Measurements from ENCODE around the gene LSM14A.
A peak's percentile ranks its signal among the peaks of the same experiment; 100 is the strongest.

The LSM14A gene

GRCh38 chr19:34171877-34172660 lies at the start of gene LSM14A:
LSM14A (plus strand) TSS chr19:34172504; CDS start chr19:34172643, 139 bp downstream.
- TF ChIP-seq, protein P1, sequence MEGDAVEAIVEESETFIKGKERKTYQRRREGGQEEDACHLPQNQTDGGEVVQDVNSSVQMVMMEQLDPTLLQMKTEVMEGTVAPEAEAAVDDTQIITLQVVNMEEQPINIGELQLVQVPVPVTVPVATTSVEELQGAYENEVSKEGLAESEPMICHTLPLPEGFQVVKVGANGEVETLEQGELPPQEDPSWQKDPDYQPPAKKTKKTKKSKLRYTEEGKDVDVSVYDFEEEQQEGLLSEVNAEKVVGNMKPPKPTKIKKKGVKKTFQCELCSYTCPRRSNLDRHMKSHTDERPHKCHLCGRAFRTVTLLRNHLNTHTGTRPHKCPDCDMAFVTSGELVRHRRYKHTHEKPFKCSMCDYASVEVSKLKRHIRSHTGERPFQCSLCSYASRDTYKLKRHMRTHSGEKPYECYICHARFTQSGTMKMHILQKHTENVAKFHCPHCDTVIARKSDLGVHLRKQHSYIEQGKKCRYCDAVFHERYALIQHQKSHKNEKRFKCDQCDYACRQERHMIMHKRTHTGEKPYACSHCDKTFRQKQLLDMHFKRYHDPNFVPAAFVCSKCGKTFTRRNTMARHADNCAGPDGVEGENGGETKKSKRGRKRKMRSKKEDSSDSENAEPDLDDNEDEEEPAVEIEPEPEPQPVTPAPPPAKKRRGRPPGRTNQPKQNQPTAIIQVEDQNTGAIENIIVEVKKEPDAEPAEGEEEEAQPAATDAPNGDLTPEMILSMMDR (IDR thresholded peaks at IDR 0.05), result no peak
- Mint-ChIP-seq H3K4me1 (peaks cover 63% of the 10 kb centered on the region), H3K27ac (peak within 1 kb of the TSS; percentile 100), H3K36me3 (ENCODE audit: low read depth) (peaks cover 9% of the 10 kb centered on the region), H3K9me3 (peaks cover 3% of the 10 kb centered on the region), H3K27me3 (ENCODE audit: low read depth, poor library complexity) (peaks cover 14% of the 10 kb centered on the region), H3K4me3 (peak within 1 kb of the TSS; percentile 97)
- peak; percentile 94 for DNase-seq

GRCh38 chr19:34124828-34125227 lies 47.5 kb upstream of the LSM14A start:
- TF ChIP-seq, protein P1 (IDR thresholded peaks at IDR 0.05), result no peak
- H3K27me3 Mint-ChIP-seq (ENCODE audit: low read depth, poor library complexity), result peaks cover 13% of the 10 kb centered on the region
- H3K4me3 Mint-ChIP-seq, result no peak overlapping the region
- DNase-seq, result peak; percentile 67
- peaks cover 42% of the 10 kb centered on the region for H3K9me3 Mint-ChIP-seq
- peak overlapping the region; percentile 97 for H3K27ac Mint-ChIP-seq
- peaks cover 78% of the 10 kb centered on the region for H3K4me1 Mint-ChIP-seq
- H3K36me3 Mint-ChIP-seq (ENCODE audit: low read depth), result peaks cover 34% of the 10 kb centered on the region

DNA sequence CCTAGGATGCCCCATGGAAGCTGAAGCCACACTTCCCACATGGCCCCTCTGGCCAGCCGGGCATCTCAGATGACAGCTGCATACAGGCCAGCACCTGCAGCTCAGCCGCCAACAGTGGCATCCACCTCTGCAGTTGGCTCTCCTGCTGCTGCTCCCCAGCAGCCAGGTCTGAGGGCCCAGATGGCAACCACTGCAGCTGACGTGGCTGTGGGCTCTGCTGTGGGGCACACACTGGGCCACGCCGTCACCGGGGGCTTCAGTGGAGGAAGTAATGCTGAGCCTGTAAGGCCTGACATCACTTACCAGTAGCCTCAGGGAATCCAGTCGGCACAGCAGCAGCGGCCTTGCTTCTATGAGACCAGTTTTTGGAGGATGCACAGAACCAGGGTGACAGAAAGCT lies 45.3 kb upstream of the LSM14A start:
- DNase-seq, result no peak
- Mint-ChIP-seq H3K4me1 (peaks cover 57% of the 10 kb centered on the region), H3K27me3 (ENCODE audit: low read depth, poor library complexity) (peaks cover 15% of the 10 kb centered on the region), H3K4me3 (no peak overlapping the region), H3K36me3 (ENCODE audit: low read depth) (peaks cover 30% of the 10 kb centered on the region), H3K9me3 (peaks cover 49% of the 10 kb centered on the region), H3K27ac (peak overlapping the region; percentile 39)
- TF ChIP-seq, protein P1 (IDR thresholded peaks at IDR 0.05), result no peak

- H3K4me1 Mint-ChIP-seq, result peaks cover 49% of the 10 kb centered on the region
- no peak overlapping the region for H3K4me3 Mint-ChIP-seq
- no peak for DNase-seq
- H3K27me3 Mint-ChIP-seq (ENCODE audit: low read depth, poor library complexity), result peaks cover 14% of the 10 kb centered on the region
- TF ChIP-seq, protein P1 (IDR thresholded peaks at IDR 0.05), result no peak
- H3K9me3 Mint-ChIP-seq, result peaks cover 42% of the 10 kb centered on the region
- H3K27ac Mint-ChIP-seq, result no peak overlapping the region
- H3K36me3 Mint-ChIP-seq (ENCODE audit: low read depth), result peaks cover 24% of the 10 kb centered on the region
Observed at GRCh38 chr19:34127684-34128189, 44.6 kb upstream of the LSM14A start.

DNA sequence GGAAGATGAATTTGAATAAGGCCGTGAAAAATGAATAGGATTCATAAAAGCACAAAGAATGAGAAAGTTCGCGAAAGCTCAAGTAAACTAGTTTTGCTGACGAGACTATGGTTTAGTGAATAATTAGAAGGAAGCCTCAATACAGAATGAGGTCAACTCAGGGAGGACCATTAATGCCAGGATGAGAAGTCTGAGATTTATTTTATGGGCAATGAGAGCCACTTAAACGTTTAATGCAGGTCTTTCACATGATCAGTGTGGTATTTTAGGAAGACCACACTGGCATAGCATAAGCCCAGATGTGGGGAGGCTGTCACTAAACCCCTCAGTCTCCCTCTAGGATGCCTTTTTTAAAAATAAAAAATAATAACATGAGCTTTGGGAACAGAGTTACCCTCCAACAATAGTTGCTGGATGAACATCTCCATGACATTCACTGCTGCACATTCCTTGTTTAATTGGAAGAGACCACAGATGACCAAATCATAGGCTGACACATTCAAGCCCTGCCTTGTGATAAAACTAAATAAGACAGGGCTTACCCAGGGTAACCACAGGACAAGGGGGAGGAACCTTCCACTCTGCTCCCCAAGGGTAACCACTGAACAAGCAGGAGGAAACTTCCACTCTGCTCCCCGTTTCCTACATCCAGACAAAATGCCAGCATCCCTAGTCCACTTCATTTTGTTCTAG lies 43.6 kb upstream of the LSM14A start:
- peaks cover 32% of the 10 kb centered on the region for H3K9me3 Mint-ChIP-seq
- peaks cover 5% of the 10 kb centered on the region for H3K27me3 Mint-ChIP-seq (ENCODE audit: low read depth, poor library complexity)
- TF ChIP-seq, protein P1 (IDR thresholded peaks at IDR 0.05), result no peak
- no peak overlapping the region for H3K4me3 Mint-ChIP-seq
- no peak for DNase-seq
- peaks cover 39% of the 10 kb centered on the region for H3K4me1 Mint-ChIP-seq
- peak overlapping the region; percentile 34 for H3K27ac Mint-ChIP-seq
- peaks cover 14% of the 10 kb centered on the region for H3K36me3 Mint-ChIP-seq (ENCODE audit: low read depth)

All from nephron progenitor cell (in vitro differentiated cells).